Transverse colon (tissue), 4 donors: ENCODE results near the gene ARHGEF3. TPM values are rescaled to one million over a fixed set of nuclear protein-coding genes. Genes with fewer than 3 reads are reported as not detected.

Experiments used
- DNase-seq: peaks from one replicate; pipeline ENCODE4 v3.0.0-alpha.2; 2019
- H3K27ac ChIP-seq, 4 donors: fragments of 200-600 bp; sonication (generic); 2 replicates each; pipeline ENCODE4 v1.5.1; 2016 to 2018; ENCODE audit warnings: inconsistent platforms in 4 of 4
- H3K27me3 ChIP-seq: fragments of 200-600 bp; sonication (generic); 2 replicates; pipeline ENCODE4 v1.5.1; 2017; ENCODE audit warnings: inconsistent platforms
- H3K36me3 ChIP-seq, 4 donors: fragments of 200-600 bp; sonication (generic); 2 replicates each; pipeline ENCODE4 v1.5.1; 2017 to 2019; ENCODE audit warnings: inconsistent platforms in 4 of 4
- H3K4me1 ChIP-seq, 4 donors: fragments of 200-600 bp; sonication (generic); 2 replicates each; pipeline ENCODE4 v1.5.1; 2017 to 2020; ENCODE audit warnings: inconsistent platforms in 4 of 4
- H3K4me3 ChIP-seq, 4 donors: fragments of 200-600 bp; sonication (generic); 1 replicate in 1 of 4; 2 replicates in 3 of 4; pipeline versions ENCODE4 v1.5.1 to v1.6.1; 2017 to 2019; ENCODE audit warnings: inconsistent platforms in 4 of 4
- H3K9me3 ChIP-seq, 2 donors: fragments of 200-600 bp; sonication (generic); 2 replicates each; pipeline ENCODE4 v1.5.1; 2017 to 2019; ENCODE audit warnings: inconsistent platforms in 2 of 2
- EP300 ChIP-seq: sonication (generic); formaldehyde crosslinking; IDR thresholded peaks from one replicate; pipeline ENCODE4 v1.6.1; 2017; ENCODE audit warnings: antibody characterized with exemption, low read depth
- POLR2A ChIP-seq: fragments of 450-650 bp; IDR thresholded peaks from one replicate; pipeline ENCODE4 v1.6.1; 2016; ENCODE audit warnings: antibody characterized with exemption, mild to moderate bottlenecking, moderate library complexity
- POLR2AphosphoS5 ChIP-seq, 3 donors: sonication (generic); formaldehyde crosslinking; IDR thresholded peaks; one replicate each; pipeline ENCODE4 v1.6.1; 2016; ENCODE audit warnings: antibody characterized with exemption in 3 of 3
- WGBS, 2 donors: methylation state at CpG; one replicate each; pipeline ENCODE4 v1.1.5; 2018; ENCODE audit warnings: low coverage in 1 of 2; 5-methylcytosine and 5-hydroxymethylcytosine counted together
- in situ Hi-C, 4 donors: fragments of 200-750 bp; cut with MboI; loops; one replicate each; pipeline versions ENCODE4 v1.15.0 to v1.15.1; 2017; ENCODE audit warnings: low sequenced_read_pairs in 3 of 4, low pct_ligation_motif_present in 1 of 4, low pct_unique_long_range_greater_than_20kb in 1 of 4
- intact Hi-C: fragments of 100-400 bp; cut with DNase I; formaldehyde crosslinking; loops from one replicate; pipeline ENCODE4 v1.15.1; 2023; ENCODE audit warnings: low total_unique reads
- total RNA-seq, 4 donors: library from RNA; depleted of rRNA; stranded (reverse); fragments of >200 nt; gene quantifications; one replicate each; pipeline ENCODE4 v1.1.0, GENCODE V29; 2016
- TF ChIP-seq, protein P1 (sequence below), 5 experiments: fragments of 200-600 bp in 3 of 5; fragments of 450-650 bp in 2 of 5; sonication (generic) in 3 of 5; IDR thresholded peaks; 1 replicate in 2 of 5; 2 replicates in 3 of 5; pipeline ENCODE4 v1.5.1; 2016 to 2017; ENCODE audit warnings: antibody characterized with exemption in 5 of 5, inconsistent platforms in 3 of 5, mild to moderate bottlenecking in 2 of 5, moderate library complexity in 1 of 5

The ARHGEF3 gene
- total RNA-seq, 4 donors from 2014 or later: 2.6 to 13.2 (median 5.6) TPM

DNA sequence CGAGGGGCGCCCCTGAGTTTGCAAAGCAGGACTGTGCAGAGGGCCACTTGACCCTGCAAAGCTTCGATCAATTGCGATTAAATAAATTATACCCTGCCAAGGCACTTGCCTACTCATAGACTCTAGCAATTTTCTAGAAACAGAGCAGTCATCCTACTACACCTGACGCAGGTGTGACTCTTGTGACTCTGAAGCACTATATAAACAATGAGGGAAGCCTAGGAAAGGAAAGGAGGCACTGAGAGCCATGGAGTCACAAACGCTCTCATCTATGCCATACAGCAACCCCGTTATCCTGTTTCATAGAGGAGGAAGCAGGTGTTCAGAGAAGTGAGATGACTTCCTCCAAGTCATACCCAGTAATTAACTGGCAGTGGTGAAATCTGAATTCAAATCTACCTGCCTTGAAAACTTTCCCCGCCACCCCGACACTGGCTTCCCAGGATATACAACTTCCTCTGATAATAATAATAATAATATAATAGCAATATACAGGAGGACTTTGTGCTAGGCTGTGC lies 14.4 kb downstream of the ARHGEF3 start:
- in situ Hi-C loops (no loop called here), intact Hi-C loops (no loop called here)
- peaks cover 5 to 62% (median 22%) of the 10 kb centered on the region in 4 donors for H3K4me1 ChIP-seq
- peak overlapping the region; percentile 19 to 57 (median 44) for H3K27ac ChIP-seq
- H3K4me3 ChIP-seq: no peak overlapping the region
- 74 to 79% methylated on average over 3 to 9 of the region's 9 CpGs for WGBS, 2 donors
- no peaks in the 10 kb centered on the region for H3K36me3 ChIP-seq
- no peak for DNase-seq
- no peaks in the 10 kb centered on the region for H3K9me3 ChIP-seq
- no peaks in the 10 kb centered on the region for H3K27me3 ChIP-seq
- TF ChIP-seq EP300 (no peak), POLR2AphosphoS5 (IDR thresholded peaks at IDR 0.05) (no peak)
- TF ChIP-seq, protein P1, sequence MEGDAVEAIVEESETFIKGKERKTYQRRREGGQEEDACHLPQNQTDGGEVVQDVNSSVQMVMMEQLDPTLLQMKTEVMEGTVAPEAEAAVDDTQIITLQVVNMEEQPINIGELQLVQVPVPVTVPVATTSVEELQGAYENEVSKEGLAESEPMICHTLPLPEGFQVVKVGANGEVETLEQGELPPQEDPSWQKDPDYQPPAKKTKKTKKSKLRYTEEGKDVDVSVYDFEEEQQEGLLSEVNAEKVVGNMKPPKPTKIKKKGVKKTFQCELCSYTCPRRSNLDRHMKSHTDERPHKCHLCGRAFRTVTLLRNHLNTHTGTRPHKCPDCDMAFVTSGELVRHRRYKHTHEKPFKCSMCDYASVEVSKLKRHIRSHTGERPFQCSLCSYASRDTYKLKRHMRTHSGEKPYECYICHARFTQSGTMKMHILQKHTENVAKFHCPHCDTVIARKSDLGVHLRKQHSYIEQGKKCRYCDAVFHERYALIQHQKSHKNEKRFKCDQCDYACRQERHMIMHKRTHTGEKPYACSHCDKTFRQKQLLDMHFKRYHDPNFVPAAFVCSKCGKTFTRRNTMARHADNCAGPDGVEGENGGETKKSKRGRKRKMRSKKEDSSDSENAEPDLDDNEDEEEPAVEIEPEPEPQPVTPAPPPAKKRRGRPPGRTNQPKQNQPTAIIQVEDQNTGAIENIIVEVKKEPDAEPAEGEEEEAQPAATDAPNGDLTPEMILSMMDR (IDR thresholded peaks at IDR 0.05): no peak

DNA sequence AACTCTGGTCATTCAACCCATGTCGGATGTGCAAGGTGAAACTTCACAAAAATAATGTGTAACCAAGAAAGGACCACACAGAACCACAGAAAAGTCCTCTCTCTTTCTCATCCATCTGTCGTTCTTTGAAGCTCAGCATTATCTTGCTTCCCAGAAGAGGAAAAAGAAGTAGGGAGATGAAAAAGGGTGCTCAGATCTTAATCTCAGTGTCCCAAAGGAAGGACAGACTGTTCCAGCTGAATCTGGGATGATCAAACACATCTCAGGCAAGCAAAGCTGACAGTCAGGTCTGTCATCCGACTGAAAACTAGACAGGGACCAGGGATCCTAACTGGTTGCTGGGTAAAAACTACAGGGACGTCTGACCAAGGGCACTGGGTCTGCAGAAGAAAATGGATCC lies 16.2 kb downstream of the ARHGEF3 start:
- TF ChIP-seq, protein P1 (IDR thresholded peaks at IDR 0.05): no peak
- TF ChIP-seq POLR2AphosphoS5 (IDR thresholded peaks at IDR 0.05): no peak
- TF ChIP-seq EP300: no peak
- no peak for TF ChIP-seq POLR2A
- in situ Hi-C loops: no loop called here
- intact Hi-C loops: no loop called here
- H3K36me3 ChIP-seq: no peaks in the 10 kb centered on the region
- no peak overlapping the region for H3K4me3 ChIP-seq
- DNase-seq: no peak
- H3K27ac ChIP-seq: peak overlapping the region in 3 of 4 donors; percentile 26 to 74 (median 71)
- H3K27me3 ChIP-seq: no peaks in the 10 kb centered on the region
- H3K4me1 ChIP-seq: peaks cover 5 to 65% (median 33%) of the 10 kb centered on the region in 4 donors
- WGBS, 2 donors: 91 to 92% methylated on average over 4 of the region's 4 CpGs
- H3K9me3 ChIP-seq: no peaks in the 10 kb centered on the region

DNA sequence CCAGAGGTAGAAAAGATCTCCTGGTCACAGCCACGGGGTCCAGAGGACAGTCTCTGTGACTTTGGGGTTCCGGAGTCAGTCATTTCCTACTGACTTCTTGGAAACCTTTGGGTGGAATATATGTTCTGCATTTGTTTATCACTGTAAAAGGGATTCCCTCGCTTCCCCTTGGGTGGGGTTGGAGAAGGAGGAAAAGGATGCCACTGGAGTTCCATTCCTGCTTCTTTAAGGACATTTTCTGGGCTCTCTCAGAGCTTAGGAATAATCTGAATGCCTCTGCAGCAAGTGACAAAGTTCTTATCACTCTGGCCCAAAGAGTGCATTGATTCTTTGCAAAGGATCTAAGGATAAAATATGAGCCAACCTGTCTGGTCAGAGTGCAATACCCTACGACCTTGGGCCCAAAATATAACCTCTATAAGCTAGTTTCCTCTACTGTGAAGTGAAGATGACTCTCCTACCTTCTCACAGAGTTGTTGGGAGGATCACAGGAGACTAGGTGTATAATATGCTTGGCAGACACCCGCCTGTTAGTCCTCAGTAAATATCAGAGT lies 17.2 kb downstream of the ARHGEF3 start:
- intact Hi-C loops: no loop called here
- DNase-seq: no peak
- Histone ChIP-seq H3K9me3 (no peaks in the 10 kb centered on the region), H3K4me3 (no peak overlapping the region), H3K27ac (peak overlapping the region; percentile 58 to 74 (median 68)), H3K36me3 (no peaks in the 10 kb centered on the region), H3K4me1 (peaks cover 5 to 55% (median 33%) of the 10 kb centered on the region in 4 donors), H3K27me3 (no peaks in the 10 kb centered on the region)
- WGBS, 2 donors: 76 to 86% methylated on average over 1 to 5 of the region's 5 CpGs
- no peak for TF ChIP-seq POLR2AphosphoS5 (IDR thresholded peaks at IDR 0.05)
- TF ChIP-seq, protein P1 (IDR thresholded peaks at IDR 0.05): no peak
- TF ChIP-seq EP300: no peak
- TF ChIP-seq POLR2A: no peak
- in situ Hi-C loops: no loop called here

DNA sequence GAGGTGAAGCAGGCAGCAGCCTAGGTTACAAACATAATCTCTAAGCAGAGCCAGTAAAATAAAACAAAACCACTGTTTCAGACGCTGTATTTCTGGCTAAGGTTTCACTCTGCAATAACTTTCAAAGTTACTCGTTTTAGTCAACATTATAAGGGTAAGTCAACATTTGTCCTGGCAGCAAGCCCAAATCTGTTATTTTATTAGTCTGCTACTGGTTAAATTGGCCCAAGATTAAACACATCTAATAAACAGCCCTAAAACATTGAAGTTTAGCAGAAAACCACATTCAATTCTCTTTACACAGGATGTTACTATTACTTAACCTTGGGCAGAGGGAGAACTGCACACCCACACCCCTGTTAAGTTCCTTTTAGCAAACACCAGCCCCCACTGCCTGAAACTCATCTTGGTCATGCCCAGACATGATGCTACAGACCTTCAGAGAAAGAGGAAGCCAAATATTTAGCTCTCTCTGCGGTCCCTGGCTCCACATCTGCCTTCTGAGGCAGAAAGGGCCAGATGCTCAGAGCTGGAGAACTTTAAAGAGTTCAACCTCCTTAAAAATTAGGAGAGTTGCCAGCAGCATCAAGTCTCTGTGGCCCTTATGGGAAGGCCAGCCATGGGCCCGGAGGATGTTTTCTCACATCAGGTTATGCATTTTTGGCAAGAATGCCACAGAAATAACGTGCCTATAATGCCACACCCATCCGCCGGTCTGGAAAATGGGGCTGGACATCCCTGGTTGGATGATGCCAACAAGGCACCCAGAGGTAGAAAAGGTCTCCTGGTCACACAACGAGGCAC lies 17.9 kb downstream of the ARHGEF3 start:
- WGBS, 2 donors: 9 to 24% methylated on average over 2 to 8 of the region's 8 CpGs
- H3K4me1 ChIP-seq: peaks cover 5 to 49% (median 33%) of the 10 kb centered on the region in 4 donors
- intact Hi-C loops (no loop called here), in situ Hi-C loops (no loop called here)
- H3K27me3 ChIP-seq: no peaks in the 10 kb centered on the region
- H3K4me3 ChIP-seq: no peak overlapping the region
- no peaks in the 10 kb centered on the region for H3K9me3 ChIP-seq
- H3K36me3 ChIP-seq: no peaks in the 10 kb centered on the region
- H3K27ac ChIP-seq: peak overlapping the region; percentile 58 to 74 (median 68)
- peak in 2 of 3 donors; percentile 53 to 54 for TF ChIP-seq POLR2AphosphoS5 (IDR thresholded peaks at IDR 0.05)
- TF ChIP-seq EP300: no peak
- peak; percentile 23 for TF ChIP-seq POLR2A
- DNase-seq: peak; percentile 60
